CD4-positive, alpha-beta T cell treated with Interleukin-12 subunit alpha and Interleukin-12 subunit beta, for 1 hour (primary cell): ENCODE data around the gene FAM181A.

ENCODE experiments used
- DNase-seq: peaks from one replicate; pipeline ENCODE4 v3.0.0-alpha.2; 2020

FAM181A gene

DNA sequence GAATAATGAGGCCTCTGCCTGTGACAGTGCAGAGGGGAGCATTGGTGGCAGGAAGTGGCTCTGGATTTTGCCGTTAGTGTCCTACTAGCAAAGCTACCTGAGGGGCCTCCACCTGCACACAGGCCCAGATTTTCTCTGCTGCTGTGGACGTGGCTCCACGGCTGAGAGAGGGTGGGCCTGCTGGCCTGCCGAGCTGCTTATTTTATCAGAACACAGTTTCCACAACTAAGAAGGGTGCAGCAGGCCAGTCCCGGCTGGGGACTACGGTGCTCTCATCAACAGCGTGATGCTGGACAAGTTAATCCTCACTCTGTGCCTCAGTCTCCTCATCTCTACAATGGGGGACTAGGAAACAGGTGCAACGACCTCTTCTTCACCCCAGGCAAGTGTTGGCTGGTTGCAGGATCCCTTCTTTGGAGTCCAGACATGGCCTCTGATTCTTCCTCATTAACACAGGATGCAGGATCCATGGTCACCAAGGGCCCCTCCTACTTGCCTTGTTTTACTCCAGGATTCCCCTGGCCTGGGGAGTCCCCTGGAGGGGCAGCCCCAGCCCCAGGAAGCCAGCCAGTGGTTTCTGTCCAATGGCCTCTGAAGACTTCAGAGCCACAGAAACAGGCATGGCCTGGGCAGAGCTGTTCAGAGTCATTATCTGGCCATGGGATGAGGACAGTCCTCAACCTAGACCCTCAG lies 3.3 kb downstream of the FAM181A start:
- no peak for DNase-seq

DNA sequence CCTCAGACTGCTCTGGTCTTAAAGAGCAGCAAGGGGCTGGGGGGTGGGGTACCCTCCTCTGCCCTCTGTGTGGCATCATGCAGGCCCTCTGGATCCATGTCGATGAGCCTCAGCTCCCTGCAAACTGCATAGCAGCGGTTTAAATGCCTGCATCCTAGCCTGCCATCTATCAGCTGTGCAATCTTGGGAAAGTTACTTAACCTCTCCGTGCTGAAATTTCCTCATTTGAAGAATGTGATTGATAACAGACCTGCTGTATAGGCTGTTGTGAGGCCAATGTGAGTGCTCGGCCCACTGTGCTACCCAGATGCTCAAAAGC lies 3.8 kb downstream of the FAM181A start:
- no peak for DNase-seq

DNA sequence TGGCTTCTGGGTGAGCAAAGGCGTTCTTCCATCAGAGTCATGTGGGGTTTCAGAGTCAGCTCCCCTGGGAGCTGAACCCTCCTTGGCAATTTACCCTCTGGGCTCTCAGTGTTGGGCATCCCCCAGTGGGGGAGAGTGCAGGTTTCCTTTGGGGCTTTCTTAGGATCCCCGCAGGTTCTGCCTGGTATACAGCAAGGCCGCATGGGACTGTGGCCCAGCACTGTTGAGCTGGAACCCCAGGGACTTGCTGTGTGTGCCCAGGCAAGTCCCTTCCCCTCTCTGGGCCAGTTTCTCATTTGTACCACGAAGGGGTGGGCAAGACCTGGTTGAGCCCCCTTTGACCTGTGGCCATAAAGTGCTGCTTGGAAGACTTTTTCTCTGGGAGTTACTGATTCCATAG lies 5.5 kb downstream of the FAM181A start:
- DNase-seq: no peak

DNA sequence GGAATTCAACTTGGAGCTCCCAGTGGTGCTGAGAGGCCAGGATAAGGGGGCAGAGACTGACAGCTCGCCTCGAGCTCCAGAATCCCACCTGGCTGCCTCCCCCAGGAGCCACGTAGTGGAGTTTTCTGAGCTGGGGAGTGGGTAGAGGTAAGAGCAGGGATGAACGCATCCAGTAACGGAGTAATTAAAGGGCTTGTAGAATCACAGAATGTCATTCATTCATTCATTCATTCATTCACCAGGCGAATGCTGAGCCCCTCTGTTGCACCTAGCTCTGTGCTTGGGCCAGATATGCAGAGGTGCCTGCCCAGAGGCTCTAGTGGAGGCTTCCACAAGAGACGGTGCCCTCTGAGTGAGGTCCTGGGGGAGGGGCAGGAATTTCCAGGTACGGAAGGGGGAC lies 8.1 kb downstream of the FAM181A start:
- no peak for DNase-seq

DNA sequence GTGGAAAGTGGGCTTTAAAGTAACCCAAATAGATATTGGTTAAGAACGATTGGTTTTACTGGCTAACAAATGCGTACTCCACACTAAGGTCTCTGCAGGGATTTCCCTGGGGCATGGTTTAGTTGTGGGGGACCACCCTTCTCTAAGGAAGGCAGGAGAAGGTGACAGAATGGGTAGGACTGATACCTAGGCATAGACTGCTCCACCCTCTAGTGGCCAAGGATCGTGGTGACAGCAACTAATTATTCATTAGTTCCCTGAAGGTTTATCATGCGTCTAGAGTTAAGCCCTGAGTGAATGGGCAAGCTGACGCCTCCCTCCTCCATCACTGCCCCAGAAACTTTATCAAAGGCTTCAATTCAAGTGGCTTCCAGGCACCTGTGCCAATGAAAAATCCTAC lies 9.1 kb downstream of the FAM181A start:
- DNase-seq: no peak

DNA sequence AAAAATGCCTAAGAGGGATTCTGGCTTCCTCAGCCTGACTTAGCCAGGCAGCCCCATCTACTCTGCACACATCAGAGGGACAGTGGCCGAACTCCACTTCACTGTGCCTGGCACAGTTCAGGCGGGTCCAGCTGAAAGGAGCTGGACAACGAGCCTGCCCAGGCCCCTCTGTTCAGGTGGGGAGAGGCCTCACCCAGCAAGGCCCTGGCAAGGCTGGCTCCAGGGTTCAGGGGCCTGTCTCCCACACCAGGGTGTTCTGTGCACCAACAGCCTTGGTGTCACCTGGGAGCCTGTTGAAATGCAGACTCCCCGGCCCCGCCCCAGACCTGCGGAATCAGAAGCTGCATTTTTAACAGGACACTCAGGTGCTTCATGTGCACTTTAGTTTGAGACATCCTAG lies 9.8 kb downstream of the FAM181A start:
- DNase-seq: no peak

DNA sequence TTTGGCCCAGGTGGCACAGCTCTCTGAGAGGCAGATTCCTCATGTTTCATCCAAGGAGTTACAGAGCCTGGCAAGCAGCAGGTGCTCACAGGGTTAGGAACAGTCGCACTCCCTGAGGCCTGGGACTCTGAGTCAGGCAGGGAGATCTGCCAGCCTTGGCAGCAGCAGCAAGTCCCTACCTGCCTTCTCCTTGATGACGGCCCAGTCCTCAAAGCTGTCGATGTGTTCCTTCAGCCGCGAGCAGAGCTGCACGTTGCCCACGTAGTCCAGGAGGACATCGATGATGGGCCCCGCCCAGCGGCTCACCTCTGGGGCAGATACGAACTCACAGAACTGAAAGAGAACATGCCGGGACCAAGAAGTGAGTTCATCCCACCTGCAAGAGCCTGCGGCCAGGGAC lies 10.4 kb downstream of the FAM181A start:
- DNase-seq: no peak

DNA sequence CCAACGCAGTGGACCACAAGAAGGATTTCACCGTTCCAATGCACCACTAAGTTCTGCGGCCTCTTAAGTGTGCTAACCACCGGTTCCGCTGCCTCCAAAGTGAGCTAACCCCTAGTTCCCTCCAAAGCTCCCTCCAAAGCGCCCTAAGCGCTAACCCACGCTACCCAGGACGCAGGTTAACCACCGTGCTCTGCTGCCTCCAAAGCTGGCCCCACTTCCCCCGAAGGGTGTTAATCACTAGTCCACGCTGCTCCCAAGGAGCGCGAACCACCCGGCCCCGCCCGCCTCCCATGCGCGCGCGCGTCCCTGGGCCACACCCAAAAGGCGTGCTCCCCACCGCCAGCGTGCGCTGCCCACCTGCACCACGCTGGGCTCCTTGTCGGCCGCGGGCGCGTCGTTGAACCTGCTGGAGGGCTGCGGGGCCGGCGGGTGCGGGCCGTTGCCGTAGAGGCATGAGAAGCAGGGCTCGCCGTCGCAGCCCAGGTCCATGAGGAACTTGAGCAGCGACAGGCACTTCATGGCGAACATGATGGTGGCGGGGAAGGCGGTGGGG lies 11.7 kb downstream of the FAM181A start:
- DNase-seq: no peak

DNA sequence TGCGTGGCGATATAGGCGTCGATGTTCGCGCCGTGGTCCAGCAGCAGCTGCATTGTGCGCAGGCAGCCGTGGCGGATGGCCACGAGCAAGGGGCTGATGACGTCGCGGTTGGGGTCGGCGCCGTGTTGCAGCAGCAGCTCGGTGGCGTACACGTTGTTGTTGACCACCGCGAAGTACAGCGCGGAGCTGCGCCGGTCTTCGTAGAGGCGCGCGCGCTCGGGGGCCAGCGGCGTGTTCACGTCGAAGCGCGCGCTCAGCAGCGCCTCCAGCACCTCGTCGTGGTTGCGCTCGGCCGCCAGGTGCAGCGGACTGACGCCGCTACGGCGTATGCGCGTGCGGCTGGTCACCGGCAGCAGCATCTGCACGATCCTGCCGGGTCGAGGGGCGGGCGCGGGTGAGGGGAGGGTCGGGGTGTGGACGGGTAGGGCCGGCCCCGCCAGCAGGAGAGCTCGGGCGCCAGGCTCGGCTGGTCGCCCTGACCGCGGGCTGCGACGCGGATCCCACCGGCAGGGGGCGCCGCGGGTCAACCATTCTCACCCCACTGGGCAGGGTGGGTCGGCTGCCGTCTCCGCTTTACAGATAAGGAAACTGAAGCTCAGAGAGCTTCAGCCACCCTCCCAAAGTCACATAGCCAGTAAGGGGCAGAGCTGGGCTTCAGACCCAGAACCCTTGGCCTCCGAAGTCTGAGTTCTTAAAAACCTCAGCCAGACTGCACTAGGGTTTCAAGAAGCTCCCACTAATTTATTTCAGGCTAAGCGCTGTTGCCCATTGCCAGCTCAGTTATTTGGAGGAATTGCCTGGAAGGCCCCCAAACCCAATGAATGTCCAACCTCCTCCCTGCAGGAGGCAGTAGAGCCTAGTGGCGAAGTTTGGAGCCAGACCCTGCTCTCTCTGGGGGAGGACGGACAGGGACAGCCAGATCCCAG lies 12.4 kb downstream of the FAM181A start:
- peak; percentile 91 for DNase-seq

DNA sequence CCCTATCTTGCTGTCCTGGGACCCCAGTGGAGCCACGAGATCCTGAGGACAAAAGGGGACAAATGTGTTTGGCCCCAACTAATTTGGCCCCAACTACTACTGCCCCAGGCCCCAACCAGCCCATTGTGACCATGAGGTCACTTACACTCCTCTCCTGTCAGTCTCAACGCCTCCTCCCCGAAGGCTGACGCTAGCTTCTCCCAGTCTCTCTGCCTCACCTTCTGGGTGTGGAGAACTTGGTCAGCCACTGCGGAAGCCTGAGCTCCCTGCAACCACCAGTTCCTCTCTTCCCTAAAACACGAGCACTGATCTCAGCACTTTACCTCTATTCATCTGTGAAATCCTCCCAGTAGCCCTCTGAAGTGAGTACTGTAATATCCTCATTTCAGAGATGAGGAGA lies 13.3 kb downstream of the FAM181A start:
- no peak for DNase-seq

DNA sequence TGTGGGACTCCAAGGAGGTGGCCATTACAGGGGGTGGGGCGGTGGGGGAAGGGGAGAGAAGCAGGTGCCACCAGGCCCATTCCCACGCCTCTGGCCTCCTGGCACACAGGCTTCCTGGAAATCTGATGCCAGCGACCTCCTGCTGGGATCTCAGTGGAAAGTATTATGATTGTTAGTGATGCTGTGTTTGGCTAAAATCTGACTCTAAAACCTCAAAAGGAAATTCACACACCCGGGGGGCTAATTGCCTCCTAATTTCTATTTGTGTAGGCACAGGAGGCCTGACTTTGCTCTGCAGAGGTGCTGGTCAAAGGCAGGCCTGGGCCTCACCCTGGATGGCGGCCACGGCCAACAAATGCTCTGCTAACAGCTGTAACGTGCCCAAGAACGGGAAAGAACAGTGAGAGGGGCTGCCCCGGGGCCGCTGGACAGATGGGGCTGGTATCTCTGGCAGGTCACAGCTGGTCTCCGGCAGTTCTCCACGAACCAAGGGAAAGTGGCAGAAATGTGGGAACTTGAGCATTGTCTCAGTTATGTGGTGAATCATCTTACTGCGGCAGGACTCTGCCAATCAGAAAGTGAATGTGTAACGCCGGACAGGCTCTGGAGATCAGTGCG lies 14.3 kb downstream of the FAM181A start:
- DNase-seq: no peak

DNA sequence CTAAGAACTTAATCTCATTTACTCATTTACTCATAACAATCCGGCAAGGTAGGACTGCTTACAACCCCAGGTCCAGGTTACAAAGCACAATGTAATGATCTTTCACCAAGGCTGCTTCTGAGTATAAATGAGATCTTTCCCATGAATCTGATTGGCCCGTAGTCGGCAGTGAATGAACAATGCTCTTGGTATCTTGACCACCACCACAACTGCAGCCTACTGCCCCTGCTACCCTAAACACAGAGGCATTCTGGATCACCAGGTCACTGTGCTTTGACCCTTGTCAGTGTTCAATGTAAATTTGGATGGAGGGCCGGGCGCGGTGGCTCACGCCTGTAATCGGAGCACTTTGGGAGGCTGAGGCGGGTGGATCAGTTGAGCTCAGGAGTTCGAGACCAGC lies 15.9 kb downstream of the FAM181A start:
- DNase-seq: no peak

DNA sequence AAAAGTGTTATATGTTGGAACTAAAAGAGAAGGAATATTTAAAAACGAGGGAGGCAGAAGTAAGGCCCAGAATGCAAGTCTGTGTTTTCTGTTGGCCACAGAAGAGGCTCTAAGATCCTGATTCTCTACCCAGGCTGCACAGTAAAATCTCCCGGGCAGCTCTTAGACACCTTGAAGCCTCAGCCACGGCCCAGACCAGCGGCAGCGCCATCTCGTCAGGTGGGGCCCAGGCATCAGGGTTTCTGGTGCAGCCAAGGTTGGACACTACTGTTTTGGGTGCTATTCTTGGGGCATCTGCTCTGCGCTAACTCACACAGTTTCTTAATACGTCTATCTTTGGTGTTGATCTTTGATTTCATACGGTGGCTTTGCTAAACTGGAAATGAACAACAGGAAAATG lies 16.8 kb downstream of the FAM181A start:
- no peak for DNase-seq

DNA sequence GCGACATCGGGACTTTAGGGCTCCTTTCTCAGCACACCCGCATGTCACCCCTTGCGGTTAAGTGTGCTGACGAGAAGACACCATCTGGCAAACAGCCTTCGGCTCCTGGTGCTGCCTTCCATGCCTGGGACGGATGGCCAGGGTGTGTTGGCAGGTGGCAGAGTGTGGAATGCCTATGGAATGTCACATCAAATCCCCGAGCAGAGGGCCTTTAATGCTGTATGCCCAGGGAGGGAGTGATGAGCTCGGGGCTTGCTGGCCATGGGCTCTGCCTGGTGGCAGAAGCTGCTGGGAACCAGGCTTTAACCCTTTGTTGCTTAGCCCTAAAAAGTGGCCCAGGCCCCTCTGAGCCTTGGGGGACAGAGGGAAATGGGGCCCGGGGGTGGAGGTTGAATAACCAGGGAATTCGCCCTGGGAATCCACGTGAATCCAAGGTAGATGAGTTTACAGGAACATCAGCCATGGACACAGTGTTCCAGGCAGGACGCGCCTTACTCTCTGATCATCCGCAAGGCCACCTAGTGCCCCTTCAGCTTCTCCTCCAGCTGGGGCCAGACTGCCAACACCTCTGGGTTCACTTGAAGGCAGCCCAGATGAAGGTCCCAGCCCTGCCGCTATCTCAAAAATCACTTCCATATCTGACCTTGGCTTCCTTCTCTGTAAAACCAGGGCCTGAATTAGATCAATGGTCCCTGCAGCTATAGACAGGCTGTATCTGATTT lies 17.4 kb downstream of the FAM181A start:
- no peak for DNase-seq

DNA sequence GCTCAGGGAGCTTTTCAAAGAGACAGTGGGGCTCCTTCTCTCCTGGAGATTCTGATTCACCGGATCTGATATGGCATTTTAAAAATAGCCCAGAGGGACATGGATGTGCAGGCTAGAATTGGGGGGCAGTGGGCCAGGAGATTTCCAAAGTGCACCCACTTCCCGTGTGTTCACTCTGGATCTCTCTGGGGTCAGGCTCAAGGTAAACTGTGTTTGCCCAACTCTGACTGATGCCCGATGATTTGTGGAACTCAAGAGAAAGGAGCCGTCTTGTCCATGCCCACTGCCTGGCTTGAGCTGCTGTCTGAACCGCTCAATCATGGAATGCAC lies 17.9 kb downstream of the FAM181A start:
- no peak for DNase-seq

DNA sequence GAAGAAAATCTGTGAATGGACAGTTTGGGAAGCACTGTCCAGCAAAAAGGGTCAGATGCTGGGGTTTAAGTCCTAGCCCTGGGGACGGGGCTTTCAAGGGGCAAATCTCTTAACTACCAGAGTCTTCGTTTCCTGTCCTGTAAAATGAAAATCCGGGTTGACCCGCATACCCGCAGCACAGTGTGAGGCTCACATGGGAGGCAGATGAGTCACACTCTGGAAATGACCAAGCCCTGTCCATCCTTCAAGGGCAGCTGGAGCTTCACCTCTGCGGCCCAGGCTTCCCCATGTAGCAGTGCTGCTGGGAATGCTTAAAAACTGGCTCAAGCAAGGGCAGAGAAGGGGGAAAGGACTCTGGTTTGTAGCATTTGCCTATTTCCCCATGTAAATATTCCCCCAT lies 19.0 kb downstream of the FAM181A start:
- DNase-seq: no peak

DNA sequence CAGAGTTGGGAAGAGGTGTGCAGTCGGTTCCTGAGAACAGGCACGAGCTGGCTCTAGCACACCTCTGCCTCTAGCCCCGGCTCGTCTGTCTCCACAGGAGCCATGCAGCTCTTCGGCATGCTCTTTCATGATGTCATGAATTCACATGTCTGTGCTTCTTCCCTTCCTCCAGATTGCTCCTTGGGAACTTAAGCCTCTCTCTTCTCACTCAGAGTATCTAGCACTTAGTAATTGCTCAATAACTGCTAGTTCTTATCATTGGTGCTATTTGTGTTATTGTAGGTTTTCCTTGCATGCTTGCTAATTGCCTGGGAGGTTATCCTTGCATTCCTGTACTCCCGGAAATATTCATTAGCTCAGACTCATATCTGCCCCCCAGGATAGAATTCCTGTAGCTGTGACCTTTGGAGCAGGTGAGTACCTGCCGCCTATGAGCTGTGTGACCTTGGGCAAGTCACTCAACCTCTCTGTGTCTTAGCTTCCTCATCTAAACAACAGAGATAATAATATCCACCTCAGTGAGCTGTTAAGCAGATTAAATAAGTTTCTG lies 19.5 kb downstream of the FAM181A start:
- no peak for DNase-seq

DNA sequence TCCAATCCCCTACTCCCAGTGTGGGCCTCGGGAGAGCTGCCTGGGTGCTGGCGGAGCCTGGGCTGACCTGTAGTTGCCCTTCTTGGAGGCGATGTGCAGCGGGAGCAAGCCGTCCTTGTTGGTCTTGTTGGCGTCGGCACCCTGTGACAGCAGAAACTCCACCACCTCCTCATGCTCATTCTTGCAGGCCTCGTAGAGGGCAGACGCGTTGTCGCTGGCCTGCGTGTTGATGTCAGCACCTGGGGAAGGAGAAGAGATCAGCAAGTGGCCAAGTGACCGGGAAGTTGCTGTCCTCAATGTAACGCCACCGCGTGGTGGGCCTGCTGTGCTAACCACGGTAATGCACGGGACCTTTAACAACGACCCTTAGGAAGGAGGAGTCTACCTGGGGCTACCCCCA lies 20.1 kb downstream of the FAM181A start:
- no peak for DNase-seq

DNA sequence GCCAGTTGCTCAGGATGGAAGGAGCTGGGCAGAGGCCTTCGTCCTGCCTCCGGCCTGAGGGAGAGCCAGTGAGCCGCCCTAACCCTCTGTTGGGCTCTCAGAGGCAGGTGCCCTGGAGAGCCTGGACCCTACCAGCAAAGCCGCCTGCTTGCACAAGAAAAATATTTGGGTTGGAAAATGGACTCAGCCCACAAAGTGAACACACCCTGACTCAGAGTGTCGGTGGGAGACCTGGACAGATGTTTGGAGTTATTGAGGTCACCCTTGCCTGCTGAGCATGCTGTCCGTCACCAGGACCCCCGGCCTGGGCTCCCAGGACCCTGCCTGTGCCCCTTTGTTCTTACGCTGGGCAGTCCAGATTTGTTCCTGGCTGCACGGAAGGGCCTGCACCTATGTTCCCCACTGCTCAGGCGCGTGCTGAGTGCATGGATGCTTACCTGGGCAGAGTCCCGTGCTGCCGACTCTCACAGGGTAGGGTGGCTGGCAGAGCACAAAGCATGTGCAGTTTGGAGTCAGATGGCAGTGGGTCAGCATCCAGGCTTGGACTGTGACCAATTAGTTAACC lies 22.4 kb downstream of the FAM181A start:
- DNase-seq: no peak

DNA sequence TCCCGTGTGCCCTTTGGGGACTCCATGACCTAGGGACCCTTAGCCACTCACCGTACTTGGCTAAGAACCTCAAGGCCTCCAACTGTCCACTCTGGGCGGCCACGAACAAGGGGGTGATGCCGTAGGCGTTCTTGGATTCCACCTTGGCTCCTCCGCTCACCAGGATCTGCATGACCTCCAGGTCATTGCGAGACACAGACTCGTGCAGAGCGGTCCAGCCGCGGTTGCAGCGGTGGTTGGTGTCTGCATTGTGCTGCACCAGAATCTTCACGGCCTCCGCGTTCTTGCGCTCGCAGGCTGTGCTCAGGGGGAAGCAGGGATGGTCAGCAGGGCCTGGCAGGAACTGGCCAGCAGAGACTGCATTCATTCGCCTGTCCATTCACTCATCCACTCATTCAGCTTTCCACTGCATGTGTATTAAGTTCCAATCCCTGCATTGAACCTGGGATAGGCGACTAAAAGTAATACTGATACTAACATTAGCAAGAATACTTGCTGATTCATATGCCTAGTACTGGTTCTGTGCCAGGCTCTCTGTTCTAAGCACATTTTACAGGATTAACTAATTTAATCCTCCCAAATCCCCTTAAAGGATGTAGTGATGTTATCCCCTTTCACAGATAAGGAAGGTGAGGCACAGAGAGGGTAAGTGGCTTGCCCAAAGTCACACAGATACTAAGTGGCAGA lies 23.9 kb downstream of the FAM181A start:
- no peak for DNase-seq

DNA sequence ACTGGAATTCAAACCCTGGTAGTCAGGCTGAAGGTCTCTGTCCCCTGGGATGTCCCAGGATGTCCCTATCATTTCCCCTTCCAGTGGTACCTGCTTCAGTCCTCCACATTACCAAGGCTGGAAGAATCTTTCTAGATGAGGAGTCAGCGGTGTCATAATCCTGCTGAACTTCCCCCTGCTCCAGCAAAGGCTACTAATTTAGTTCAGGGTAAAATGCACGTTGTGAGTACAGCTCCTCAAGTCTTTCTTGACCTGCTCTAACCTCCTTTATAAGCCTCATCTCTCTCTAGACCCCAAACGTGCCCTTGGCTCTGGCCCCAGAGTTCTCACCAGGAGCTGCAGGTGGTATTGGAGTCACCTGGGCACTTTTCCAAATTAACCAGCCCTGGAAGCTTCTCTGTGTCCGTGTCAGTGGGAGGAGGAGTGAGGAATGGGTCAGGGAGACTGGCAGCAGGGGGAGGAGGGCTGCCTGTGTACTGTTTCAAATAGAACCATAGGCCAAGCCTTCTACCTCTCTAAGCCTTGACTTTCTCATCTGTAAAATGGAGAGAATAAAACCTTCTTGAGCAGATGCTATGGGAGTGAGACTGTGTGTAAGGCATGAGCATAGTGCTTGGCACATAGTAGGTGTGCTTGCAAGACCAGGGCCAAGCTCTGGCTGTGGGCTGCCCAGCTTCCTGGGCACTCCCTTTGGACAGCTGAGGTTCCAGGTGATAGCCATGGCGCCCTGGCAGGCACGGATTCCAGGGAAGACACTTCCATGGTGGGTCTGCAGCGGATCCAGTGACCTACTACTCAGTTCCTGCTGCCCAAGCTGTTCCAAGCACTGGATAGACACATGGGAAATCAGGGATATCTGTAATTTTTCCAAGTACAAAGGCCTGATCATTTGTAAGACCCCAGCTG lies 24.7 kb downstream of the FAM181A start:
- DNase-seq: no peak
